Metanephros (tissue), 2 donors: Measurements from ENCODE around the gene SLC66A1. TPM values are rescaled to one million over a fixed set of nuclear protein-coding genes. Genes with fewer than 3 reads are reported as not detected.

Experiments used
- small RNA-seq: library from RNA; depleted of rRNA; stranded (forward); fragments of <200 nt; gene quantifications from one replicate; pipeline ENCODE3, GENCODE V24; 2014; ENCODE audit warnings: low replicate concordance
- total RNA-seq: library from RNA; depleted of rRNA; stranded (reverse); fragments of >200 nt; gene quantifications from one replicate; pipeline ENCODE4 v1.2.3, GENCODE V29; 2014

Gene SLC66A1
- total RNA-seq, result 15.1 TPM

GRCh38 chr1:19311931-19312781, at the start of gene SLC66A1, which contains the start of gene AKR7A2:
Gene SLC66A1 (plus strand): TSS chr1:19312326. CDS start chr1:19317678, 5,352 bp downstream.
Gene AKR7A2 (minus strand): TSS chr1:19312144. CDS start chr1:19312124, 20 bp downstream.

GRCh38 chr1:19288324-19289241, 23.5 kb upstream of the SLC66A1 start, which contains the start of gene AKR7A3:
Gene AKR7A3 (minus strand): TSS chr1:19288770. CDS start chr1:19288709, 61 bp downstream.

Small RNAs within 50 kb of the gene (small RNA-seq; reads per million reads assigned to genes)
- gene RNU6-1099P, result not detected

Other genes with a start within 250 kb of the SLC66A1 start
- 162 TPM for gene UBR4, start 102.1 kb upstream of the SLC66A1 start, total RNA-seq
- 50.4 TPM for gene EMC1, start 60.8 kb upstream of the SLC66A1 start, total RNA-seq
- gene MRTO4, start 60.5 kb upstream of the SLC66A1 start, total RNA-seq, result 18.2 TPM
- 1.4 TPM for gene AKR7A3, start 23.6 kb upstream of the SLC66A1 start, total RNA-seq
- 94.2 TPM for gene AKR7A2, start 182 bp upstream of the SLC66A1 start, total RNA-seq
- 70.3 TPM for gene CAPZB, start 173.2 kb downstream of the SLC66A1 start, total RNA-seq